GM12878 (cell line): ENCODE results near the gene CDK17.
"Not testable (repeated sequence)": the region's sequence is repeated elsewhere in the genome, so short reads cannot be mapped to it uniquely, and the experiment has no call there.

Experiments
- CEBPZ ChIP-seq: fragments of 150-350 bp; IDR thresholded peaks from 2 replicates; pipeline ENCODE4 v1.6.1; 2016; ENCODE audit warnings: low read depth, low read length
- CTCF ChIP-seq, 3 experiments: IDR thresholded peaks in 2 of 3; conservative IDR thresholded peaks in 1 of 3; 2 replicates each; pipeline ENCODE4 v1.5.1; 2011; ENCODE audit warnings: low read depth in 3 of 3, low read length in 3 of 3, mild to moderate bottlenecking in 3 of 3, control low read depth in 2 of 3, moderate library complexity in 2 of 3, inconsistent platforms in 1 of 3, mixed read lengths in 1 of 3; ENCODE audit not compliant: control insufficient read depth in 2 of 3, insufficient read depth in 1 of 3; ENCODE audit errors: extremely low read depth in 1 of 3
- FOXM1 ChIP-seq: IDR thresholded peaks from 2 replicates; pipeline ENCODE4 v1.6.1; 2012; ENCODE audit warnings: low read depth, mild to moderate bottlenecking, inconsistent platforms, low read length, moderate library complexity
- HDAC2 ChIP-seq: fragments of 200-600 bp; sonication (generic); IDR thresholded peaks from 2 replicates; pipeline ENCODE4 v1.6.1; 2017
- MXI1 ChIP-seq: fragments of 150-350 bp; IDR thresholded peaks from 2 replicates; pipeline ENCODE4 v1.6.1; 2011; ENCODE audit warnings: low read depth, mild to moderate bottlenecking, inconsistent platforms, low read length, improper control_type of control experiment
- POLR2AphosphoS5 ChIP-seq: IDR thresholded peaks from 2 replicates; pipeline ENCODE4 v1.6.1; 2011; ENCODE audit warnings: mild to moderate bottlenecking, low read length, inconsistent platforms
- SREBF1 ChIP-seq: IDR thresholded peaks from 2 replicates; pipeline ENCODE4 v1.6.1; 2012; ENCODE audit warnings: mild to moderate bottlenecking, low read length
- TCF12 ChIP-seq: IDR thresholded peaks from 2 replicates; pipeline ENCODE4 v1.6.1; 2011; ENCODE audit warnings: low read depth, mild to moderate bottlenecking, low read length

- not testable (repeated sequence) for TF ChIP-seq CTCF (IDR thresholded peaks at IDR 0.05 in 2 of 3, conservative IDR thresholded peaks at IDR 0.05 in 1 of 3; ENCODE audit: control insufficient read depth in 2 of 3, extremely low read depth in 1 of 3, insufficient read depth in 1 of 3, low read depth in 3 of 3, low read length in 3 of 3); MXI1; TCF12; CEBPZ; POLR2AphosphoS5; SREBF1; HDAC2; FOXM1
Measured at GRCh38 chr12:96393229-96393628, 7.0 kb downstream of the CDK17 start.
